Endothelial cell of umbilical vein (primary cell): ENCODE data around the gene AATF. TPM values are rescaled to one million over a fixed set of nuclear protein-coding genes. Genes with fewer than 3 reads are reported as not detected.

Experiments
- BruUV-seq: library from RNA; stranded (reverse); fragments of 400-500 nt; replicated peaks from 2 replicates; lab custom pipeline; 2021; lab: Mats Ljungman, UMichigan
- CTCF ChIA-PET: fragments of 300-600, 350-600 bp; sonication (Branson Sonifier 250); formaldehyde crosslinking; loops from one replicate; lab custom pipeline; 2021; ENCODE audit warnings: antibody characterized with exemption, inconsistent platforms; lab: Charles Lee
- POLR2A ChIA-PET: fragments of 300-600, 350-600 bp; sonication (Branson Sonifier 250); formaldehyde crosslinking; loops from one replicate; lab custom pipeline; 2021; ENCODE audit warnings: antibody characterized with exemption, inconsistent platforms; lab: Charles Lee
- DNase-seq: peaks from one replicate; pipeline ENCODE4 v3.0.0-alpha.2; 2011; ENCODE audit warnings: low read depth, low spot score
- FAIRE-seq: peaks from 2 replicates; lab custom pipeline; 2011; peaks lifted over from hg19 to GRCh38; lab: Jason Lieb, UNC
- H2AFZ ChIP-seq: 2 replicates; pipeline ENCODE4 v1.6.0; 2012; ENCODE audit warnings: low read depth, low read length, control low read depth, inconsistent platforms
- H3K27ac ChIP-seq: 2 replicates; pipeline ENCODE4 v1.5.1; 2011; ENCODE audit warnings: low read depth, mild to moderate bottlenecking, control low read depth, low read length, moderate library complexity; ENCODE audit not compliant: insufficient read depth
- H3K27me3 ChIP-seq, 2 experiments: 2 replicates each; pipeline versions ENCODE4 v1.6.0 to v1.6.1; 2011; ENCODE audit warnings: low read length in 2 of 2, mixed read lengths in 1 of 2; ENCODE audit not compliant: control insufficient read depth in 2 of 2, insufficient read depth in 2 of 2
- H3K36me3 ChIP-seq, 2 experiments: 2 replicates in 1 of 2; 3 replicates in 1 of 2; pipeline ENCODE4 v1.5.1; 2011; ENCODE audit warnings: low read length in 2 of 2, mild to moderate bottlenecking in 1 of 2, moderate library complexity in 1 of 2; ENCODE audit not compliant: control insufficient read depth in 2 of 2, insufficient read depth in 2 of 2; ENCODE audit errors: extremely low read depth in 1 of 2
- H3K4me1 ChIP-seq: 3 replicates; pipeline ENCODE4 v1.5.1; 2011; ENCODE audit warnings: mild to moderate bottlenecking, low read length; ENCODE audit not compliant: control insufficient read depth, insufficient read depth; ENCODE audit errors: extremely low read depth
- H3K4me2 ChIP-seq: 2 replicates; pipeline ENCODE4 v1.6.1; 2011; ENCODE audit warnings: low read length, control low read depth, mixed read lengths; ENCODE audit not compliant: insufficient read depth
- H3K4me3 ChIP-seq, 3 experiments: fragments of 200-600 bp in 1 of 3; sonication (generic), shearing (Covaris generic) in 1 of 3; replicated peaks in 1 of 3; 2 replicates each; pipeline ENCODE4 v1.5.1; 2011 to 2016; ENCODE audit warnings: control low read depth in 3 of 3, low read length in 3 of 3, mild to moderate bottlenecking in 2 of 3, inconsistent platforms in 1 of 3, low read depth in 1 of 3, moderate library complexity in 1 of 3; ENCODE audit not compliant: insufficient read depth in 1 of 3
- H3K79me2 ChIP-seq: 2 replicates; pipeline ENCODE4 v1.6.0; 2012; ENCODE audit warnings: low read length, inconsistent platforms; ENCODE audit not compliant: control insufficient read depth, insufficient read depth
- H3K9ac ChIP-seq: replicated peaks from 2 replicates; pipeline ENCODE3; 2011; ENCODE audit warnings: low read length, control low read depth; ENCODE audit not compliant: insufficient read depth; ENCODE audit errors: extremely low read depth
- H3K9me1 ChIP-seq: replicated peaks from 3 replicates; pipeline ENCODE4 v1.6.0; 2011; ENCODE audit warnings: mild to moderate bottlenecking, low read length; ENCODE audit not compliant: control insufficient read depth, insufficient read depth; ENCODE audit errors: extremely low read depth
- H3K9me3 ChIP-seq: replicated peaks from 2 replicates; pipeline ENCODE4 v1.5.1; 2012; ENCODE audit warnings: low read length, inconsistent platforms; ENCODE audit not compliant: control insufficient read depth, insufficient read depth
- H4K20me1 ChIP-seq: replicated peaks from 2 replicates; pipeline ENCODE3; 2011; ENCODE audit warnings: mild to moderate bottlenecking, low read length; ENCODE audit not compliant: control insufficient read depth, insufficient read depth; ENCODE audit errors: extremely low read depth
- EZH2 ChIP-seq: IDR thresholded peaks from 2 replicates; pipeline ENCODE4 v1.6.1; 2012; ENCODE audit warnings: borderline replicate concordance, low read depth, mild to moderate bottlenecking, moderate library complexity, low read length, inconsistent platforms; ENCODE audit not compliant: severe bottlenecking
- FOS ChIP-seq: IDR thresholded peaks from 2 replicates; pipeline ENCODE4 v1.6.1; 2011; ENCODE audit warnings: mild to moderate bottlenecking, low read length, moderate library complexity, borderline replicate concordance; ENCODE audit not compliant: insufficient read depth
- MYC ChIP-seq: IDR thresholded peaks from one replicate; pipeline ENCODE4 v1.6.1; 2011; ENCODE audit warnings: mild to moderate bottlenecking, low read depth, low read length
- dilution Hi-C: fragments of 300-500 bp; cut with MboI; formaldehyde crosslinking; loops from one replicate; pipeline ENCODE4 v1.15.0; 2019; ENCODE audit warnings: low sequenced_read_pairs; ENCODE audit not compliant: extremely low pct_ligation_motif_present
- intact Hi-C: fragments of 100-400 bp; cut with micrococcal nuclease; formaldehyde crosslinking; loops from one replicate; pipeline ENCODE4 v1.10.0; 2022
- polyA plus RNA-seq, 4 experiments: library from polyadenylated mRNA; depleted of rRNA in 3 of 4; stranded (reverse) in 3 of 4; unstranded in 1 of 4; fragments of >200 nt; gene quantifications; 2 replicates each; pipeline versions ENCODE4 v1.2.1 to v1.2.3, GENCODE V29; 2011 to 2012; ENCODE audit warnings: missing spikeins in 1 of 4
- total RNA-seq: library from RNA; stranded (reverse); gene quantifications from 2 replicates; pipeline ENCODE4 v1.2.3, GENCODE V29; 2021
- TF ChIP-seq, protein P1 (sequence below): IDR thresholded peaks from 2 replicates; pipeline ENCODE4 v1.6.1; 2011; ENCODE audit not compliant: insufficient read depth, insufficient read length

AATF gene
- total and polyA plus RNA-seq, 2 donors (not counting 3 experiments of a cell fraction or from before 2014, with no cell fraction given) = 15.7 to 47.2 TPM

DNA sequence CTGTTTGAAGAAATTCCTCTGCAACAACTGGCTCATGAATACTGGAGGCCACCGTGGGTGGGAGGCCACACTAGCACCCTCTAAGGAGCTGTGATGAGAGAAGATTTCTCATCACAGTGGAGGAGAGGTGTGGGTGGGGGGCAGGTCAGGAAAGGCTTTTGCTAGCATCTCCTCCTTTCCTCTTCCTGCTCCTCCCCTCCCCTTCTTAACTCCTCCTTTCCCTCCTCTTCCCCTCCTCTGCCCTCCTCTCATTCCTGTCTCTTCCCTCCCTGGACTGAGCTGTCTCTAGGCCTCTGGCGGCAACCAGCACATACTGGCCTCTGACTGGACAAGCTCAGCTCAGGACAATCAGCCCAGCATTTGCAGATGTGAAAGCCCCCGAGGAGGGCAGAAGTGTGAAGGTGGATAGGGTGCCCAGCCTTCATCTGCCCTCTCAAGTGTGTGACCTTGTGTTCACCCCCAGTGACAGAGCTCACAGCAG is 30.5 kb upstream of the AATF start:
- FAIRE-seq = no peak
- TF ChIP-seq EZH2 (no peak), FOS (no peak)
- TF ChIP-seq, protein P1, sequence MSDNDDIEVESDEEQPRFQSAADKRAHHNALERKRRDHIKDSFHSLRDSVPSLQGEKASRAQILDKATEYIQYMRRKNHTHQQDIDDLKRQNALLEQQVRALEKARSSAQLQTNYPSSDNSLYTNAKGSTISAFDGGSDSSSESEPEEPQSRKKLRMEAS = no peak
- ChIA-PET CTCF (no interaction called here), POLR2A (no interaction called here)
- no peak overlapping the region for H3K4me2 ChIP-seq
- H2AFZ ChIP-seq = no peak overlapping the region
- intact Hi-C loops (no loop called here), dilution Hi-C loops (no loop called here)
- no peaks in the 10 kb centered on the region for H3K9me1 ChIP-seq
- no peaks in the 10 kb centered on the region for H3K36me3 ChIP-seq
- H3K27ac ChIP-seq = no peak overlapping the region
- no peak overlapping the region for H3K4me3 ChIP-seq
- no peak overlapping the region for H3K9ac ChIP-seq
- H3K9me3 ChIP-seq = no peaks in the 10 kb centered on the region
- peaks cover 25 to 42% of the 10 kb centered on the region in 2 experiments for H3K27me3 ChIP-seq
- no TSS peak for BruUV-seq
- no peaks in the 10 kb centered on the region for H4K20me1 ChIP-seq
- DNase-seq = no peak
- no peaks in the 10 kb centered on the region for H3K4me1 ChIP-seq
- H3K79me2 ChIP-seq = no peaks in the 10 kb centered on the region

DNA sequence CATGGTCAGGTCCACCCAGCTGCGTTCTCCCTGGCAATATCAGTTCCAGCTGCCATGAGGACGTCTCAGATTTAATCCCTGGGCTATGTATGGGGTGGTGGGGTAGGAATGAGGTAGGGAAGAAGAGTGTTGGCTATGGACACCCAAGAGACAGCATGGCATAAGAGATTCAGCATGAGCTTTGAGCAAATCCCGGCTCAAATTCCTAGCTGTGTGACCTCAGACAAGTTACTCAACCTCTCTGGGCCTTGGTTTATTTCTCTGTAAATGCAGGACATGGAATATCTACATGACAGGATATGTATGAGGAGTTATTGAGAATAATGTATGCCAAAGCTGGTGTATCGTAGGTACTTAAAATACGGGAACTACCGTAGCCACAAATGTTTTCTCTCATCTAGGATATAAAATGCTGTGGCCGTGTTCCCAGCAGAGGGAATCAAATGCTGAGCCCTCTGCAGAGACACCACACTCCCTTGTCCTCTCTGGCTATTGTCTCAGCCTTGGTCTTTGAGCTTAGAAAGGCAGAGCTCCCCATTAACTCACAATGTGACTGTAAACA is 29.3 kb upstream of the AATF start:
- H3K9me1 ChIP-seq = no peaks in the 10 kb centered on the region
- FAIRE-seq = no peak
- no peaks in the 10 kb centered on the region for H4K20me1 ChIP-seq
- no peaks in the 10 kb centered on the region for H3K79me2 ChIP-seq
- no peak overlapping the region for H3K9ac ChIP-seq
- no peak overlapping the region for H3K4me3 ChIP-seq
- H3K27me3 ChIP-seq = peaks cover 25 to 47% of the 10 kb centered on the region in 2 experiments
- H3K27ac ChIP-seq = no peak overlapping the region
- ChIA-PET CTCF (no interaction called here), POLR2A (no interaction called here)
- TF ChIP-seq MYC = no peak
- intact Hi-C loops (no loop called here), dilution Hi-C loops (no loop called here)
- no peak overlapping the region for H2AFZ ChIP-seq
- H3K36me3 ChIP-seq = no peaks in the 10 kb centered on the region
- no peaks in the 10 kb centered on the region for H3K9me3 ChIP-seq
- no peak overlapping the region for H3K4me2 ChIP-seq
- BruUV-seq = no TSS peak
- H3K4me1 ChIP-seq = no peaks in the 10 kb centered on the region
- no peak for DNase-seq
